Neutrophil (primary cell): ENCODE data around the gene SLC25A22.

Experiments used
- H3K27ac ChIP-seq: fragments of 200-600 bp; sonication (generic); 2 replicates; pipeline ENCODE4 v1.5.1; 2016; ENCODE audit warnings: mild to moderate bottlenecking, moderate library complexity
- H3K27me3 ChIP-seq: fragments of 200-600 bp; sonication (generic); 2 replicates; pipeline ENCODE4 v1.6.0; 2016; ENCODE audit warnings: mild to moderate bottlenecking
- H3K36me3 ChIP-seq: fragments of 200-600 bp; sonication (generic); 2 replicates; pipeline ENCODE4 v1.5.1; 2017
- H3K4me1 ChIP-seq, 2 experiments: fragments of 200-600 bp in 1 of 2; sonication (generic) in 1 of 2; 1 replicate in 1 of 2; 2 replicates in 1 of 2; pipeline versions ENCODE4 v1.5.1 to v1.6.1; 2013 to 2016; ENCODE audit warnings: low read depth in 1 of 2, low read length in 1 of 2, mild to moderate bottlenecking in 1 of 2, moderate library complexity in 1 of 2; ENCODE audit not compliant: control insufficient read depth in 1 of 2, insufficient read depth in 1 of 2
- H3K4me3 ChIP-seq, 2 experiments: fragments of 200-600 bp in 1 of 2; sonication (generic) in 1 of 2; 1 replicate in 1 of 2; 2 replicates in 1 of 2; pipeline ENCODE4 v1.5.1; 2013 to 2016; ENCODE audit warnings: low read depth in 1 of 2, low read length in 1 of 2, mild to moderate bottlenecking in 1 of 2, moderate library complexity in 1 of 2
- H3K9me3 ChIP-seq: fragments of 200-600 bp; sonication (generic); 2 replicates; pipeline ENCODE4 v1.5.1; 2016
- TF ChIP-seq, protein P1 (sequence below): fragments of 200-600 bp; sonication (generic); IDR thresholded peaks from 2 replicates; pipeline ENCODE4 v1.5.1; 2016; ENCODE audit warnings: antibody characterized with exemption

SLC25A22 gene

DNA sequence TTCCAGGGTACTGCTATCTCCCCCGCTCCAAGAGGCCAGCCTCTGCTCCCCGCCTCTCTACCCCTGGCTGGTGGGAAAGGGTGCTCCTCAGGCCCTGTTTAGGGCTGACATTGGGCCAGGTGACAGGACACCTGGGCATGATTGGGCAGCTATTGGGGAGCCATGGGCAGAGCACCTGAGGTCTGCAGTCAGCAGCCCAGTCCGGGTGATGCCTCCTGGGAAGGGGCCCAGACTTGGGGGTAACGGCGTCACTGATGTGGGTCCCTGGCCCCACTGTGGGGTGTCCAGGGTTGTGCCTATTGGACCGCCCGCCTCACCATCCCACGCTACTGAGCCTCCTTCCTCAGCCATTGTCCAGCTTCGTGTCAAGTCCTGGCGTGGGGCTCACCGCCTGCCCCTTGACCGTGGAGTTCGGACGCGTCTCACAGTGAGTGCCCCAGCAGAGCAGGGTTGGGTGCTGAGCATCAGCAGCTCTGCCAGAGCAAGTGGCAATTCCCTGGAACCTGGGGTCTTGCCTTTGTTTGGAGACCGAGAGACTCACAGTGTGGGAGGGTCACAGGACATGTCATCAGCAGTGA, 18.0 kb downstream of the SLC25A22 start:
- H3K9me3 ChIP-seq: no peaks in the 10 kb centered on the region
- H3K4me3 ChIP-seq: no peak overlapping the region
- no peaks in the 10 kb centered on the region for H3K27me3 ChIP-seq
- no peak overlapping the region for H3K27ac ChIP-seq
- H3K36me3 ChIP-seq: no peaks in the 10 kb centered on the region
- TF ChIP-seq, protein P1, sequence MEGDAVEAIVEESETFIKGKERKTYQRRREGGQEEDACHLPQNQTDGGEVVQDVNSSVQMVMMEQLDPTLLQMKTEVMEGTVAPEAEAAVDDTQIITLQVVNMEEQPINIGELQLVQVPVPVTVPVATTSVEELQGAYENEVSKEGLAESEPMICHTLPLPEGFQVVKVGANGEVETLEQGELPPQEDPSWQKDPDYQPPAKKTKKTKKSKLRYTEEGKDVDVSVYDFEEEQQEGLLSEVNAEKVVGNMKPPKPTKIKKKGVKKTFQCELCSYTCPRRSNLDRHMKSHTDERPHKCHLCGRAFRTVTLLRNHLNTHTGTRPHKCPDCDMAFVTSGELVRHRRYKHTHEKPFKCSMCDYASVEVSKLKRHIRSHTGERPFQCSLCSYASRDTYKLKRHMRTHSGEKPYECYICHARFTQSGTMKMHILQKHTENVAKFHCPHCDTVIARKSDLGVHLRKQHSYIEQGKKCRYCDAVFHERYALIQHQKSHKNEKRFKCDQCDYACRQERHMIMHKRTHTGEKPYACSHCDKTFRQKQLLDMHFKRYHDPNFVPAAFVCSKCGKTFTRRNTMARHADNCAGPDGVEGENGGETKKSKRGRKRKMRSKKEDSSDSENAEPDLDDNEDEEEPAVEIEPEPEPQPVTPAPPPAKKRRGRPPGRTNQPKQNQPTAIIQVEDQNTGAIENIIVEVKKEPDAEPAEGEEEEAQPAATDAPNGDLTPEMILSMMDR: no peak
- H3K4me1 ChIP-seq: peaks cover 20 to 21% of the 10 kb centered on the region in 2 experiments

DNA sequence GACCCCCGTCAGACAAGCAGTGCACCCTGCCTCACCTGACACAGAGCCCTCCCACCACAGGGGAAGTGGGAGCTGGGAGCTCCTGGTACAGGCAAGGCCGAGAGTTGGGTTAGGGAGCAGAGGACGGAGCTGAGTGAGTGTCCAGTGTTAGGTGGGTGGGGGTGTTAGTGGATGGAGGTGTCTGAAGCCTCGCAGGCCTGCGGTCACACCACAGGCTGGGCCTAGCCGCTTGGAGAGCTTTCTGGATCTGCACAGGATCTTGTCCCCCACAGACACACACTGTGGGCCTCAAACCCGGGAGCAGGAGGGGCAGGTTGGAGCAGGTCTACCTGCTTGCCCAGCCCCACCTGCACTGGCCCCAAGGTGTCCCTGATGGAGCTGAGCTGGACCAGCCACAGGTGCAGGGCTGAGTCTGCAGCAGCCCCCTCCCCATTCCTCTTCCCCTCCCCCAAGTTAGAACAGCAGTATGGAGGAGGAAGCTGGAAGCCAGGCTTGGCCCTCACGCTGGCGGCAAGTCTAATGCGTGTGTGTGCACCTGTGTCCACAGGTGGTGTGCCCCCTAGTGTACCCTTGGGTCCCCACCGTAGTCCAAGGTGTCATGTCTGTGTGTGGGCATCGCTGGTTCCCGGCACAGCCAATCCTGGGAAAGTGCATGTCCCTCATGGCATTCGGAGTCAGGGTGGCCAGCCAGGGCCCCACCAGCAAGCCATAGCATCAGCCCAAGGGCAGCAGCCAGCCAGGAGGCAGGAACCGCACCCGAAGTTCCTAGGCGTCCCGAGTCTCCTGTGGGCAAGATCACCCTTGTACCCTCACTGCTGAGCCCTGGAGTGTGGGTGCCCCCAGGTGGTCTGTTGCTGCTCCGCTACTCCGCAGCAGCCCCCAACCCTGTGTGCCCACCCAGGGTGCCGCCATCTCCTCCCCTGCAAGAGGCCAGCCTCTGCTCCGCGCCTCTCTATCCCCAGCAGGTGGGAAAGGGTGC, 18.8 kb downstream of the SLC25A22 start:
- H3K27me3 ChIP-seq: no peaks in the 10 kb centered on the region
- H3K9me3 ChIP-seq: no peaks in the 10 kb centered on the region
- TF ChIP-seq, protein P1: no peak
- H3K36me3 ChIP-seq: no peaks in the 10 kb centered on the region
- H3K4me3 ChIP-seq: no peak overlapping the region
- H3K27ac ChIP-seq: no peak overlapping the region
- peaks cover 20 to 21% of the 10 kb centered on the region in 2 experiments for H3K4me1 ChIP-seq

DNA sequence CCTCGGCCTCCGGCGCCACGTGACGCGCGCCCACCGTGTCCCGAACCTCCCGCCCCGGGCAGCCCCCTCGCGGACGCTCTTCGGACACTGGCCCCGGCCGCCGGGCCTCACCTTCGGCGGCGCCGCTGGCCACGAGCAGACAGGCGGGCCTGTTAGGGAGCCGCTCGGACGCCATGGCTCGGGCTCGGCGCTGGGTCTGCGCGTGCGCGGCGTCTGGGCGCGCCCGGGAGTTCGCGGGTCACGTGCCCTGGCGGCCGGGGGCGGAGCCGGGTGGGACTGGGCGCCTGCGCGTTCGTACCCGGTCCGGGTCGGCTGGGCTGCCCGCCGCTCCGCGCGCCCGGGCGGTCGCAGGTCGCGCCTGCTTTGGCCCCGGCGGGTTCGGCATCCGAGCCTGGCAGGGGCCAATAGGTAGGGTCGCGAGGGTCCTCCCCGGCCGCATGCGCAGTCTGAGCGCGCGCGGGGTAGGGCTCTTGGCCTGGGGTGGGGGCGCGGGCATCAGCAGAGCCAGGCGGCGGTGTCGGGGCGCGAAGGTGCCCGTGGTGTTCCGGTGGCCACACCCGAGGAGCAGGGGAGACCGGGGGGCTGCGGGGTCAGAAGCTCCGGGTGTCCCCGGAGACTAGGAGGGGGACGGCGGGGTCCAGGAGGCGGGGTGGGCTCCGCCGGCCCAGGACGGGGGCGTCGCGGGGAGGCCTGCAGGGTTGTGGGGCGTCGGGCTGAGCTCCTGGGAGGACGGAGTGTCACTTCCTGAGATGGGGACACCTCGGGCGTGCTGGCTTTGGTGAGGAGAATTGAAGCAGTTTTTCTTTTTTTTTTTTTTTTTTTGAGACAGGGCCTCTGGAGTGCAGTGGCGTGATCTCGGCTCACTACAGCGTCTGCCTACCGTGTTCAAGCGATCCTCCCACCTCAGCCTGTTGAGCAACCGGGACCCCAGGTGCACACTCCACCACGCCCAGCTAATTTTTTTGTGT, 20.5 kb downstream of the SLC25A22 start, which contains the start of gene GATD1:
GATD1 (minus strand) TSS at position 200 of the 968 bp plus-strand sequence; CDS start at position 175, 25 bp downstream.
- peak within 1 kb of the TSS; percentile 68 to 95 for H3K4me3 ChIP-seq
- TF ChIP-seq, protein P1: peak; percentile 32
- H3K27ac ChIP-seq: peak within 1 kb of the TSS; percentile 75
- no peaks in the 10 kb centered on the region for H3K9me3 ChIP-seq
- peaks cover 4% of the 10 kb centered on the region for H3K36me3 ChIP-seq
- peaks cover 20 to 21% of the 10 kb centered on the region in 2 experiments for H3K4me1 ChIP-seq
- no peaks in the 10 kb centered on the region for H3K27me3 ChIP-seq

DNA sequence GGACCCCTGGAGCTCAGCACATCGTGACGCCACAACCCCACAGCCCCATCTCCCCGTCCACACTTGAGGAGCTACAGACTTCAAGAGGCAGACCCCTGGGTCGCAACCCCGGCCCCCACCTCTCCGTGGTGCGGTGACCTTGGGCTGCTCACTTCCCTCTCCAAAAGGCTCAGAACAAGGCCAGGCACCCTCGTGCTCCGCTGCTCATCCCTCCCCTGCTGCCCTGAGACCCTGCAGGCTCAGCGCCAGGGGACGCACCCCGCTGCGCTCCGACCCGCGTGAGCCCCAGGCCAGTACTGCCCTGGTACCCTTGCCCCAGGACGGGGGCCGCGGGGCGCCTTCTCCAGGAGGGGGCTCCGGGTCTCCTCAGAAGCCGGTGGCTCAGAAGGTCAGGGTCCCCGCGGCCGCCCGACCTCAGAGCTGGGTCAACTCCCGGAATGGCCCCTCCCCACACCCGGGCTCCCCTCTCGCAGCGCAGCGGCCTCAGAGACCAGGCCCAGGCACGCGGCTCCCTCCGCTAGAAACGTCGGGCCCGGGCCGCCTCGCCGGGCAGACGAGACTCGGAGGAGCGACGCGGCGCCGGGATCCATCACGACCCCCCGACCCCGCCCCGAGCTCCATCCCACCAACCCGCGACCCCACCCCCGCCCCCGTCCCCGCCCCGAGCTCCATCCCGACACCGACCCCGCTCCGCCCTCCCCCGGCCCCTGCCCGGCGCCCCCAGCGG, 21.4 kb downstream of the SLC25A22 start:
- H3K27me3 ChIP-seq: no peaks in the 10 kb centered on the region
- peak overlapping the region; percentile 68 to 95 for H3K4me3 ChIP-seq
- H3K9me3 ChIP-seq: no peaks in the 10 kb centered on the region
- peaks cover 4% of the 10 kb centered on the region for H3K36me3 ChIP-seq
- H3K27ac ChIP-seq: peak overlapping the region; percentile 75
- TF ChIP-seq, protein P1: no peak
- peaks cover 20 to 21% of the 10 kb centered on the region in 2 experiments for H3K4me1 ChIP-seq
